HepG2 (cell line): Measurements from ENCODE around the gene MTR. TPM values are rescaled to one million over a fixed set of nuclear protein-coding genes. Genes with fewer than 3 reads are reported as not detected.

ENCODE experiments used
- BRCA1 ChIP-seq: sonication (generic); formaldehyde crosslinking; IDR thresholded peaks from 2 replicates; pipeline ENCODE4 v1.4.0; 2020; ENCODE audit warnings: missing genetic modification reagents
- FOSL2 ChIP-seq: sonication (generic); formaldehyde crosslinking; IDR thresholded peaks from 2 replicates; pipeline ENCODE4 v1.4.0; 2020; ENCODE audit warnings: missing genetic modification reagents
- MIER2 ChIP-seq: IDR thresholded peaks from 2 replicates; pipeline ENCODE4 v1.6.1; 2016; ENCODE audit warnings: missing biosample characterization, missing genetic modification reagents
- PITX1 ChIP-seq: sonication (generic); formaldehyde crosslinking; IDR thresholded peaks from 2 replicates; pipeline ENCODE4 v1.5.1; 2020; ENCODE audit warnings: mild to moderate bottlenecking, missing genetic modification reagents
- TAF1 ChIP-seq: sonication (generic); formaldehyde crosslinking; IDR thresholded peaks from 2 replicates; pipeline ENCODE4 v1.4.0; 2020; ENCODE audit warnings: missing genetic modification reagents
- TEAD3 ChIP-seq: optimal IDR thresholded peaks from 2 replicates; pipeline ENCODE3; 2016; ENCODE audit warnings: borderline replicate concordance
- polyA plus RNA-seq, 8 experiments: library from polyadenylated mRNA; depleted of rRNA in 3 of 8; stranded (reverse) in 7 of 8; unstranded in 1 of 8; fragments of >200 nt; fragmentation: Illumina TruSeq in 4 of 8; extraction: Trizol in 4 of 8; gene quantifications; 2 replicates each; pipeline versions ENCODE4 v1.2.1 to v1.2.3, GENCODE V29; 2011 to 2016; ENCODE audit warnings: low read depth in 4 of 8, missing spikeins in 1 of 8, mixed read lengths in 1 of 8; ENCODE audit not compliant: insufficient read depth in 1 of 8
- total RNA-seq, 5 experiments: library from RNA; depleted of rRNA; stranded (reverse); fragments of >200 nt; fragmentation: Illumina TruSeq; extraction: Trizol; gene quantifications; 2 replicates each; pipeline ENCODE4 v1.2.3, GENCODE V29; 2016; ENCODE audit warnings: low read depth in 1 of 5
- TF ChIP-seq, protein P1 (sequence below): sonication (generic); formaldehyde crosslinking; IDR thresholded peaks from 2 replicates; pipeline ENCODE4 v1.8.0; 2022; ENCODE audit warnings: missing genetic modification reagents, low read depth, mild to moderate bottlenecking, borderline replicate concordance
- TF ChIP-seq, protein P2 (sequence below): sonication (generic); formaldehyde crosslinking; IDR thresholded peaks from 2 replicates; pipeline ENCODE4 v1.4.0; 2020; ENCODE audit warnings: missing genetic modification reagents
- TF ChIP-seq, protein P3 (sequence below): sonication (generic); formaldehyde crosslinking; IDR thresholded peaks from 2 replicates; pipeline ENCODE4 v1.4.0; 2020; ENCODE audit warnings: missing genetic modification reagents
- TF ChIP-seq, protein P4 (sequence below): sonication (generic); formaldehyde crosslinking; IDR thresholded peaks from 2 replicates; pipeline ENCODE4 v1.5.0; 2020; ENCODE audit warnings: mild to moderate bottlenecking, missing genetic modification reagents, borderline replicate concordance
- TF ChIP-seq, protein P5 (sequence below): sonication (generic); formaldehyde crosslinking; IDR thresholded peaks from 2 replicates; pipeline ENCODE4 v1.9.0; 2021; ENCODE audit warnings: missing genetic modification reagents, mild to moderate bottlenecking, borderline replicate concordance
- TF ChIP-seq, protein P6 (sequence below), 2 experiments: sonication (generic) in 1 of 2; formaldehyde crosslinking in 1 of 2; IDR thresholded peaks; 2 replicates each; pipeline versions ENCODE4 v1.6.1 to v1.9.0; 2014 to 2022; ENCODE audit warnings: antibody characterized with exemption in 1 of 2, borderline replicate concordance in 1 of 2, inconsistent platforms in 1 of 2, low read depth in 1 of 2, missing genetic modification reagents in 1 of 2

The MTR gene
- total and polyA plus RNA-seq, 2 of the 13 experiments (the other 11 are each of a cell fraction or from before 2014, with no cell fraction given): 16.3 to 36.1 TPM

DNA sequence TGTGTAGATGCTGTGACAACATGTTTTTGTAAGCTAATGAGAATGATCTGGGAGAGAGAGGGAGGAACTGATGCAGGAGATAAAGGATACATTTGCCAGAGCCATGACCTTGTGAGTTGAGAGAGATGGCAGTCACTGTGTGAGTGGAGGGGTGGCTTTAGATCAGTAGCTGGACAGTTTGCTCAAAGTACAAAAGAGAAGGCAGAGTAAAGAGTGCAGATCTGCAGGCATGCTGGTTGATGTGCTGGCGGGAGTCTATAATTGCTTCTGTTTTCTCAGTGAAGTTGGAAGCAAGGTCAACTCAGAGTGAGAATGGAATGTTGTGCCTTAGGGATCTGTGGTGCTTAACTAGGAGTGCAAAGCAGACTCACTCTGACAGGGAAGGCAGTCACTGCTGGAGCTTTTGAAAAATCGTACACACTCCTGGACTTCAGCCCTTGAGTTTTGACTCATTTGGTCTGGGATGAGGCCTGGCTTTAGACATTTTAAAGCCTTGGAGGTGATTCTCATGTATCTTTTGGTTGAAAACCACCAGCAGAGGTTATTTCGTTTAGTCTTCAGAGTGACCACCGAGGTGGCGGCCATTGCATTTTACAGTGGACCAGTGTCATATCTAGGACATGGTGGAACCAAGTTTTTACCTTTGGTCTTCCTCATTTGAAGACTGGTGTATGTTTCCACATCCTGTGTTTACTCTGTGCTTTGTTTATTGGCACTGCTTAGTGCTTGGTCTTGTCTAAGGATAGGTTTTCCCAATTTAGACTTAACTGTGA, 49.6 kb downstream of the MTR start (continued):
- TF ChIP-seq BRCA1 (CRISPR knock-in tag) (no peak), TAF1 (CRISPR knock-in tag) (peak; percentile 31; the same call in 1 of the 2 replicates), MIER2 (CRISPR knock-in tag) (0 out of 2 replicates have a peak, but pooled peaks have one; percentile 29), TEAD3 (CRISPR knock-in tag) (peak; percentile 90), PITX1 (peak; percentile 80), FOSL2 (CRISPR knock-in tag) (peak; percentile 57; the same call in 1 of the 2 replicates)
- TF ChIP-seq, protein P1, sequence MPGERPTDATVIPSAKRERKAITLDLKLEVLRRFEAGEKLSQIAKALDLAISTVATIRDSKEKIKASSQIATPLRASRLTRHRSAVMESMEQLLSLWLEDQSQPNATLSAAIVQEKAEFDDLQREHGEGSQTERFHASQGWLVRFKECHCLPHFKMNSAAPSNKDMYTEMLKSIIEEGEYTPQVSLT (CRISPR knock-in tag): 0 out of 2 replicates have a peak, but pooled peaks have one; percentile 55
- TF ChIP-seq, protein P2, sequence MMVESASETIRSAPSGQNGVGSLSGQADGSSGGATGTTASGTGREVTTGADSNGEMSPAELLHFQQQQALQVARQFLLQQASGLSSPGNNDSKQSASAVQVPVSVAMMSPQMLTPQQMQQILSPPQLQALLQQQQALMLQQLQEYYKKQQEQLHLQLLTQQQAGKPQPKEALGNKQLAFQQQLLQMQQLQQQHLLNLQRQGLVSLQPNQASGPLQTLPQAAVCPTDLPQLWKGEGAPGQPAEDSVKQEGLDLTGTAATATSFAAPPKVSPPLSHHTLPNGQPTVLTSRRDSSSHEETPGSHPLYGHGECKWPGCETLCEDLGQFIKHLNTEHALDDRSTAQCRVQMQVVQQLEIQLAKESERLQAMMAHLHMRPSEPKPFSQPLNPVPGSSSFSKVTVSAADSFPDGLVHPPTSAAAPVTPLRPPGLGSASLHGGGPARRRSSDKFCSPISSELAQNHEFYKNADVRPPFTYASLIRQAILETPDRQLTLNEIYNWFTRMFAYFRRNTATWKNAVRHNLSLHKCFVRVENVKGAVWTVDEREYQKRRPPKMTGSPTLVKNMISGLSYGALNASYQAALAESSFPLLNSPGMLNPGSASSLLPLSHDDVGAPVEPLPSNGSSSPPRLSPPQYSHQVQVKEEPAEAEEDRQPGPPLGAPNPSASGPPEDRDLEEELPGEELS (CRISPR knock-in tag): peak; percentile 77
- TF ChIP-seq, protein P3, sequence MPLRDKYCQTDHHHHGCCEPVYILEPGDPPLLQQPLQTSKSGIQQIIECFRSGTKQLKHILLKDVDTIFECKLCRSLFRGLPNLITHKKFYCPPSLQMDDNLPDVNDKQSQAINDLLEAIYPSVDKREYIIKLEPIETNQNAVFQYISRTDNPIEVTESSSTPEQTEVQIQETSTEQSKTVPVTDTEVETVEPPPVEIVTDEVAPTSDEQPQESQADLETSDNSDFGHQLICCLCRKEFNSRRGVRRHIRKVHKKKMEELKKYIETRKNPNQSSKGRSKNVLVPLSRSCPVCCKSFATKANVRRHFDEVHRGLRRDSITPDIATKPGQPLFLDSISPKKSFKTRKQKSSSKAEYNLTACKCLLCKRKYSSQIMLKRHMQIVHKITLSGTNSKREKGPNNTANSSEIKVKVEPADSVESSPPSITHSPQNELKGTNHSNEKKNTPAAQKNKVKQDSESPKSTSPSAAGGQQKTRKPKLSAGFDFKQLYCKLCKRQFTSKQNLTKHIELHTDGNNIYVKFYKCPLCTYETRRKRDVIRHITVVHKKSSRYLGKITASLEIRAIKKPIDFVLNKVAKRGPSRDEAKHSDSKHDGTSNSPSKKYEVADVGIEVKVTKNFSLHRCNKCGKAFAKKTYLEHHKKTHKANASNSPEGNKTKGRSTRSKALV: no peak
- TF ChIP-seq, protein P4, sequence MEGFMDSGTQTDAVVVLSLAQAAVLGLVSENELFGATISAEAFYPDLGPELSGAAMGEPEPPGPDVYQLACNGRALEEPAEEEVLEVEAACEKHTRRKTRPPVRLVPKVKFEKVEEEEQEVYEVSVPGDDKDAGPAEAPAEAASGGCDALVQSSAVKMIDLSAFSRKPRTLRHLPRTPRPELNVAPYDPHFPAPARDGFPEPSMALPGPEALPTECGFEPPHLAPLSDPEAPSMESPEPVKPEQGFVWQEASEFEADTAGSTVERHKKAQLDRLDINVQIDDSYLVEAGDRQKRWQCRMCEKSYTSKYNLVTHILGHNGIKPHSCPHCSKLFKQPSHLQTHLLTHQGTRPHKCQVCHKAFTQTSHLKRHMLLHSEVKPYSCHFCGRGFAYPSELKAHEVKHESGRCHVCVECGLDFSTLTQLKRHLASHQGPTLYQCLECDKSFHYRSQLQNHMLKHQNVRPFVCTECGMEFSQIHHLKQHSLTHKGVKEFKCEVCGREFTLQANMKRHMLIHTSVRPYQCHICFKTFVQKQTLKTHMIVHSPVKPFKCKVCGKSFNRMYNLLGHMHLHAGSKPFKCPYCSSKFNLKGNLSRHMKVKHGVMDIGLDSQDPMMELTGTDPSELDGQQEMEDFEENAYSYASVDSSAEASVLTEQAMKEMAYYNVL (CRISPR knock-in tag): peak; percentile 85; the same call in 1 of the 2 replicates
- TF ChIP-seq, protein P5, sequence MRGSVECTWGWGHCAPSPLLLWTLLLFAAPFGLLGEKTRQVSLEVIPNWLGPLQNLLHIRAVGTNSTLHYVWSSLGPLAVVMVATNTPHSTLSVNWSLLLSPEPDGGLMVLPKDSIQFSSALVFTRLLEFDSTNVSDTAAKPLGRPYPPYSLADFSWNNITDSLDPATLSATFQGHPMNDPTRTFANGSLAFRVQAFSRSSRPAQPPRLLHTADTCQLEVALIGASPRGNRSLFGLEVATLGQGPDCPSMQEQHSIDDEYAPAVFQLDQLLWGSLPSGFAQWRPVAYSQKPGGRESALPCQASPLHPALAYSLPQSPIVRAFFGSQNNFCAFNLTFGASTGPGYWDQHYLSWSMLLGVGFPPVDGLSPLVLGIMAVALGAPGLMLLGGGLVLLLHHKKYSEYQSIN: no peak
- TF ChIP-seq, protein P6, sequence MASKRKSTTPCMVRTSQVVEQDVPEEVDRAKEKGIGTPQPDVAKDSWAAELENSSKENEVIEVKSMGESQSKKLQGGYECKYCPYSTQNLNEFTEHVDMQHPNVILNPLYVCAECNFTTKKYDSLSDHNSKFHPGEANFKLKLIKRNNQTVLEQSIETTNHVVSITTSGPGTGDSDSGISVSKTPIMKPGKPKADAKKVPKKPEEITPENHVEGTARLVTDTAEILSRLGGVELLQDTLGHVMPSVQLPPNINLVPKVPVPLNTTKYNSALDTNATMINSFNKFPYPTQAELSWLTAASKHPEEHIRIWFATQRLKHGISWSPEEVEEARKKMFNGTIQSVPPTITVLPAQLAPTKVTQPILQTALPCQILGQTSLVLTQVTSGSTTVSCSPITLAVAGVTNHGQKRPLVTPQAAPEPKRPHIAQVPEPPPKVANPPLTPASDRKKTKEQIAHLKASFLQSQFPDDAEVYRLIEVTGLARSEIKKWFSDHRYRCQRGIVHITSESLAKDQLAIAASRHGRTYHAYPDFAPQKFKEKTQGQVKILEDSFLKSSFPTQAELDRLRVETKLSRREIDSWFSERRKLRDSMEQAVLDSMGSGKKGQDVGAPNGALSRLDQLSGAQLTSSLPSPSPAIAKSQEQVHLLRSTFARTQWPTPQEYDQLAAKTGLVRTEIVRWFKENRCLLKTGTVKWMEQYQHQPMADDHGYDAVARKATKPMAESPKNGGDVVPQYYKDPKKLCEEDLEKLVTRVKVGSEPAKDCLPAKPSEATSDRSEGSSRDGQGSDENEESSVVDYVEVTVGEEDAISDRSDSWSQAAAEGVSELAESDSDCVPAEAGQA (IDR thresholded peaks at IDR 0.05; ENCODE audit: low read depth): 0 out of 2 replicates have a peak, but pooled peaks have one; percentile 19
- TF ChIP-seq, protein P6 (CRISPR knock-in tag; IDR thresholded peaks at IDR 0.05; ENCODE audit: borderline replicate concordance): no peak
